ENCODE results near the gene RBFA.
A peak's percentile ranks its signal among the peaks of the same experiment; 100 is the strongest.
"Not testable (repeated sequence)": the region's sequence is repeated elsewhere in the genome, so short reads cannot be mapped to it uniquely, and the experiment has no call there.

Gene RBFA, protein sequence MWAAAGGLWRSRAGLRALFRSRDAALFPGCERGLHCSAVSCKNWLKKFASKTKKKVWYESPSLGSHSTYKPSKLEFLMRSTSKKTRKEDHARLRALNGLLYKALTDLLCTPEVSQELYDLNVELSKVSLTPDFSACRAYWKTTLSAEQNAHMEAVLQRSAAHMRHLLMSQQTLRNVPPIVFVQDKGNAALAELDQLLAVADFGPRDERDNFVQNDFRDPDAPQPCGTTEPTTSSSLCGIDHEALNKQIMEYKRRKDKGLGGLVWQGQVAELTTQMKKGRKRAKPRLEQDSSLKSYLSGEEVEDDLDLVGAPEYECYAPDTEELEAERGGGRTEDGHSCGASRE

DNA sequence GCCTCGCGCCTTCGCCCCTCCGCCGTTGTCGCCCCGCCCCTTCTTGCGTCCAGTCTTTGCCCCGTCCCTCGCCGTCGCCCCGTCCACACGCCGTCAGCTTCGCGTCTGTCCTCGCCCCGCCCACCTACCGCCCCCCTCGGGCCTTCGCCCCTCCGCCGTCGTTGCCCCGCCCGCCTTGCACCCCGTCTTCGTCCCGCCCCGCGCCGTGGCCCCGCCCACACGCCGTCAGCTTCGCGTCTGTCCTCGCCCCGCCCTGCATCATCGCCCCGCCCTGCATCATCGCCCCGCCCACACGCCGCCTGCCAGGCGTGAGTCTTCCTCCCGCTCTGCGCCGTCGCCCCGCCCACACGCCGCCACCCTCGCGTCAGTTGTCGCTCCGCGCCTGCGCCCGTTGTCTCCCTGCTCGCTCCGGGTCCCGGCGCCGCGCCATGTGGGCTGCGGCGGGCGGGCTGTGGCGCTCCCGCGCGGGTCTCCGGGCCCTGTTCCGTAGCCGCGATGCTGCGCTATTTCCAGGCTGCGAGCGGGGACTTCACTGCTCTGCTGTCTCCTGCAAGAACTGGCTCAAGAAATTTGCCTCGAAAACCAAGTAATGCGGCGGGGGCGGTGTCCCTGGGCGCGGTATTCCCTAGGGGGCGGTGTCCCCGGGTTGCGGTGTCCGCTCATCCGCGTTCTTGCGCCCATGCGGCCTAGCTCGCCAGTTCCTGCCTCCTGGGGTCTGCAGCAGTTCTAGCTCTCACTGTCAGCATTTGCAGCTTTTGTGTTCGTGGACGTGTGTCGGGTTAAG, at the start of gene RBFA:
RBFA (plus strand) TSS at position 367 of the 784 bp plus-strand sequence; CDS start at position 429, 62 bp downstream.
- DNase-seq (ENCODE audit: low read depth in 3 of 3) = peak; percentile 99 to 100 (median 100)

DNA sequence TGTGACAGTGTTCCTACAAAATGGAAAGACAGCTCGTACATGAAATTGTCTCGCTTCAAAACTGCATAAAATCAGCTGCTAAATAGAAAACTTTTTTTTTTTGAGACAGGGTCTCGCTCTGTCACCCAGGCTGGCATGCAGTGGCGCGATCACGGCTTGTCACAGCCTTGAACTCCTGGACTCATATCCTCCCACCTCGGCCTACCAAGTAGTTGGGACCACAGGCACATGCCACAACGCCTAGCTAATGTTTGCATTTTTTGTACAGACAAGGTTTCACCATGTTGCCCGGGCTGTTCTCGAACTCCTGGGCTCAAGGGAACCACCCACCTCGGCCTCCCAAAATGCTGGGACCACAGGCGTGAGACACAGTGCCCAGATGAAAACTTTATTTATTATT, 49.1 kb upstream of the RBFA start:
- DNase-seq (ENCODE audit: low read depth in 3 of 3) = no peak

DNA sequence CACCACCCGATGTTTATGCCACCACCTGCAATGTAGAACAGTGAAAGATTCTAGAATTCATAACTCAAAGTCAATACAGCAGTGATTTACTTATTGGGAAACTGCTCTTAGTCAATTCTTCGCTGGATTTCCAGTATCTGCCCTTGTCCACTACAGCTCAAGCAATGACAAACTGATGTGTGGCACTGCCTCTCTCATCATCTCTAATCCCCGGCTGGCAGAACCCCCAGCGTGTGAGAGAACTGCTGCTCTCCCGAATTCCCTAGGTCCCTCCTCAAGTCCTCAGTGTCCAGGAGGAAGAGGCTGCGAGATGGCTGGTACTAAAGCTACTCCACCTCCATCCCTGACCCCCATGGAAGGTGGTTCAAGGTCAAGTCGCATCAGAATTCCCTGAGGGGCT, 47.5 kb upstream of the RBFA start:
- DNase-seq (ENCODE audit: low read depth in 3 of 3) = no peak

DNA sequence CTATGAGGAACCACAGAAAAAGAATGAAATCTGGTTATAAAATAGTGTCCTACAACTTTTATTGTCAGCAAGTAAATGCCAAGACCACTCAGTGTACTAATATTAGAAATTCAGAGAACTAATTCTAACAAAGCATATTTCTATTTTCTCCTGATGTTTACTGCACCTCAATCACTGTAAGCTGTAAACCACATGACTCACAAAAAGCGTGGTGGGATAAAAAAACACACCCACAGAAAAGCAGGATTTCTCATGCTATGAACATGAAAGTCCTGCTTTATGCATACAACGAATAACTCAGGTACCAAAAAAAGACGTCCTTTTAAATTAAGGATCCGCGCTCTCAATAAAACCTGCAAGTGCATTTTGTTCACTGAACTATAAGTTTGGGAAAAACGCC, 46.7 kb upstream of the RBFA start:
- DNase-seq (ENCODE audit: low read depth in 3 of 3) = no peak

DNA sequence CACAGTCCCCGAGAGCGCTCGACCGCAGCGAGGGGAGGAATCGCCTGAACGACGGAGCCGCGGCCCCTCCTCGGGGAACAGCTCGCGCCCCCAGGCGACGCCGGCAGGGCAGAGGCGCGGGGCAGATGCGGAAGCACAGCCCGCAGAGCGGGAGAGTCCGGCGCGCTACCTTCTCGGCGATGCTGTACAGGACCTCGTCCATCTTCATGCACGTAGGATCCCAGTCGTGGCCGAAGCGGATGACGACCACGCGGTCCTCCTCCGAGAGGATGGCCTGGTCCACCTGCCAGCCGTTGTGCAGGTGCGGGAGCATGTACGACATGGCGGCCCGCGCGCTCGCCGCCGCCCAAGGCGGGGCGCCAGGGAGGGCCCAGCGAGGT, 46.2 kb upstream of the RBFA start:
- DNase-seq (ENCODE audit: low read depth in 3 of 3) = peak; percentile 24 to 49 (median 36)

DNA sequence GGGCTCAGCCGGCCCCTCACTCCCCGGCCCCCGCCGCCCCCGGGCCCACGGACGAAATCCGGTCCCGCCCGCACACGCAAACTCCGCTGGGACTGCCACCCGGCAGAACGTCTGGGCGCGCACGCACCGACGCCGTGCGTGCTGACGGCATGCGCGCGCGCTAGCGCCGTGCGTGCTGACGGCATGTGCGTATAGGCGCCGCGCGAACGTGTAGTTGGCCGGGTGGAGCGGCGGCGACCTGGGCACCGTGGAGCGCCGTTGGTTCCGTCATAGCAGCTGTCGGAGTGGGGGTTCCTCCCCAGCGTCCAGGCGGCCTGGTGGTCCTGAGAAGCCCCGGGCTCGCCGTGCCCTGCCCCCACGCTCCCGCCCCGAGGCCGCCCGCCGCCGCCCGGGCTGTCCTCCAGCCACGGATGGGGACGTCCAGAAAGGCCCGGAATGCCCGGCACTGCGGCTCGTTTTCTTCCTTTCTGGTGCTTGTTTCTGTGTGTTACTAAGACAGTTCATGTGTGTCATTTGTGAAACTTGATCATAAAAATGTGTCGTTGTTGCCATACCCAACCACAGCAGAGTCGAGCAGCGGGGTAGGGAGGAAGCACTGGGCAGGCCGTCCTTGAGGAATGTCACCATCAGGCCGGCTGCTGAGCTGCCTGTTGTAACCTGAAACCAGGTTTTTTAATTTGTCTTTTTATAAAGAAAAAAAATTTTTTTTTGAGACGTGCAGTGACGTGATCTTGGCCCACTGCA, 45.6 kb upstream of the RBFA start, which contains the start of gene TXNL4A:
TXNL4A (minus strand) TSS at position 113 of the 744 bp plus-strand sequence. CDS start 171 bp downstream, outside the sequence.
- DNase-seq (ENCODE audit: low read depth in 3 of 3) = peak; percentile 70 to 73 (median 72)

DNA sequence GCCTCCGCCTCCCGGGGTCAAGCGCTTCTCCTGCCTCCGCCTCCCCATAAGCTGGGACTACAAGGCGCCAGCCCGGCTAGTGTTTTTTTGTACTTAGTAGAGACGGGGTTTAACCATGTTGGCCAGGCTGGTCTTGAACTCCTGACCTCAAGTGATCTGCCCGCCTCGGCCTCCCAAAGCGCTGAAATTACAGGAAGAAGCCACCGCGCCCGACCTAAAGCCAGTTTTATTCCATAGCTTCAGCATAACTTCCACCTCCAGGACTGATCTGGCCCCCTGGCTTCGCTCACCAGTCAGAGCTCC, 45.1 kb upstream of the RBFA start:
- no peak for DNase-seq (ENCODE audit: low read depth in 3 of 3)

DNA sequence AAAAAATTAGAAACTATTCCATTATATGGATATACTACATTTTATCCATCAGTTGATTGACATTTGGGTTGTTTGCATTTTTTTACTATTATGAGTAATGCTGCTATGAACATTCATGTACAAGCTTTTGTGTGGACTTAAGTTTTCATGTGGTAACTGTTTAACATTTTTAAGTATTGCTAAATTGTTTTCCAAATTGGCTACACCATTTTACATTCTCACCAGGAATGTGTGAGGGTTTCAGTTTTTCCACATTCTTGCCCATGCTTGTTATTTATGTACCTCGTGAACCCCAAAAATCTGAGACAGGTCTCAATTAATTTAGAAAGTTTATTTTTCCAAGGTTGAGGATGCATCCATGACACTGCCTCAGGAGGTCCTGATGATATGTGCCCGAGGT, 42.7 kb upstream of the RBFA start:
- no peak for DNase-seq (ENCODE audit: low read depth in 3 of 3)

DNA sequence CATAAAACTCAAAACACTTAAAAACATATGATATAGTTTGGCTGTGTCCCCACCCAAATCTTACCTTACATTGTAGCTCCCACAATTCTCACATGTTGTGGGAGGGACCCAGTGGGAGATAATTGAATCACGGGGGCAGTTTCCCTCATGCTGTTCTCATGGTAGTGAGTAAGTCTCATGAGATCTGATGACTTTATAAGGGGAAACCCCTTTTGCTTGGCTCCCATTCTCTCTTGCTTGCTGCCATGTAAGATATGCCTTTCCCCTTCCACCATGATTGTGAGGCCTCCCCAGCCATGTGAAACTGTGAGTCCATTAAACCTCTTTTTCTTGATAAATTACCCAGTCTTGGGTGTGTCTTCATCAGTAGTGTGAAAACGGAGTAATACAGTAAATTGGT, 34.5 kb upstream of the RBFA start:
- not testable (repeated sequence) for DNase-seq (ENCODE audit: low read depth in 3 of 3)

DNA sequence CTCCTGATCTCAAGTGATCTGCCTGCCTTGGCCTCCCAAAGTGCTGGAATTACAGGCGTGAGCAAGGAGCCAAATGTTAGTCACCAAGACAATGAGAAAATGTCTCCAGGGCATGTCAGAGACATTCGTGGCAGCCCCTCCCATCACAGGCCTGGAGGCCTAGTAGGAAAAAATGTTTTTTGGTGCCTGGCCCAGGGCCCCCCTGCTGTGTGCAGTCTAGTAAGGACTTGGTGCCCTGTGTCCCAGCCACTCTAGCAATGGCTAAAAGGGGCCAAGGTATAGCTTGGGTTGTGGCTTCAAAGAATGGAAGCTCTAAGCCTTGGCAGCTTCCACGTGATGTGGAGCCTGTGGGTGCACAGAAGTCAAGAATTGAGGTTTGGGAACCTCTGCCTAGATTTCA, 33.4 kb upstream of the RBFA start:
- no peak for DNase-seq (ENCODE audit: low read depth in 3 of 3)

DNA sequence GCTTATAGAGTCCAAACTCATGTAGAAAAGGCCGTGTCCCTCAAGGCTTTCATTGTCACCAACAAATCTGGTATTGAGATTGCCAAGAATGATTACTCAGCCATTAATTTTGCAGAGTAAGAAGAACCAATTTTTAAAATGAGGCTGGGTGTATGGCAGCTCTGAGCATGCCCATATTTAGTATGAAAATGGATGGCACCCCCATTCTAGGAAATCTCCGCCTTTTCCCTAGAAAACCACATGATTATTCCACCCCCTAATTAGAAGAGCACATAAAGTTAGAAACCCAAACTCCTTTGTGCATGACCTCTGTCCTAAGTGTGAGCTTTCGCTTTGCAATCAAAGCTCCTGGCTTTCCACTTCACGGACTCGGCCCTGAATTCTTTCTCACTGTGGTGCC, 31.8 kb upstream of the RBFA start:
- DNase-seq (ENCODE audit: low read depth in 3 of 3) = no peak

DNA sequence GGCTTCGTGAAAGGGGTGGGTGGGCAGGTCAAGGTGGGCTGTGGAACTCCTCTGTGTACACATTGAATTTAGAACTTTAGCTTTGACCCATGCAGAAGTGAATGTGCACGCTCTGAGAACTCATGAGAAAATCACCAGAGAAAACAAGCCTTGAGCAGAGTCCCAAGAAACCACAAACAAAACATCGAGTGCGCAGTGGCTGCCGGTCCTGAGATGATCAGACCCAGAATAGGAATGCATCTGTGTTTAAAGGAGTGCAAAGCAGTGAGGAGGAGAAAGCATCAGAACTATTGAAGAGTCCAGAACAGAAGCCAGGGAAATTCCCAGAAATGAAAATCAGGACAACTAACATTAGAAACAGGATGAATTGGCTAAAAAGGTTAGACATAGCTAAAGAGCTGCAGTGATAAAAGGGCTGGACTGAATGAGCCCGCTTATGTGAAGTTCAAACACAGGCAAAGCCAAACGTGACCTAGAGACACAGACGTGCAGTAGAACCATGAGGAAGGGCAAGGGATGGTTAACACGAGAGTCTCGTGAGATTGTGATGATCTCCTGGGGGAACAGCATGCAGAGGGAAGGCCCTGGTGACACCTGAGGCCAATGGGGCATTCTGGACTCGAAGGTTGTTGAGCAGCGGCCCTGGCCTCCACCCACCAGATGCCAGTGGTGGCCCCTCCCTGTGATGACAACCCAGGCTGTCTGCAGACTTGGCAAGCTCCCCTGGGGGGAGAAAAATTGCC, 29.5 kb upstream of the RBFA start:
- DNase-seq (ENCODE audit: low read depth in 3 of 3) = no peak

DNA sequence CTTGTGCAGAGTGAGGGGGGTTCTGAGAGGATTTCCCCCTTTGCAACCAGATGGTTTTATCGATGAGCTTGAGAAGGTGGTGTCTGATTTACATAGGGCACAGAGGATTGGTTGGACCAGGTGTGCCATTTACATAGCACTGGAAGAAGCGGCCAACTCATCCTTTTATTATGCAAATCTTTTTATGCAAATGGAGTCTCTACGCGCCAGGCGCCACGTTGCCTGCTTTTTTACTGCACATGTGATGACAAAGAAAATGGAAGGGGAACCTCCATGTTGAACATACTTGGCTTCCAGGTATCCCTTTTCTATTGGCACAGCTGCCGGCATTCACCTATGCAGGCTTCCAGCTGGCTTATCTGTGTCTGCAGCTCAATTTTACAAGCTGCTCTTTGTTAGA, 27.5 kb upstream of the RBFA start:
- no peak for DNase-seq (ENCODE audit: low read depth in 3 of 3)

DNA sequence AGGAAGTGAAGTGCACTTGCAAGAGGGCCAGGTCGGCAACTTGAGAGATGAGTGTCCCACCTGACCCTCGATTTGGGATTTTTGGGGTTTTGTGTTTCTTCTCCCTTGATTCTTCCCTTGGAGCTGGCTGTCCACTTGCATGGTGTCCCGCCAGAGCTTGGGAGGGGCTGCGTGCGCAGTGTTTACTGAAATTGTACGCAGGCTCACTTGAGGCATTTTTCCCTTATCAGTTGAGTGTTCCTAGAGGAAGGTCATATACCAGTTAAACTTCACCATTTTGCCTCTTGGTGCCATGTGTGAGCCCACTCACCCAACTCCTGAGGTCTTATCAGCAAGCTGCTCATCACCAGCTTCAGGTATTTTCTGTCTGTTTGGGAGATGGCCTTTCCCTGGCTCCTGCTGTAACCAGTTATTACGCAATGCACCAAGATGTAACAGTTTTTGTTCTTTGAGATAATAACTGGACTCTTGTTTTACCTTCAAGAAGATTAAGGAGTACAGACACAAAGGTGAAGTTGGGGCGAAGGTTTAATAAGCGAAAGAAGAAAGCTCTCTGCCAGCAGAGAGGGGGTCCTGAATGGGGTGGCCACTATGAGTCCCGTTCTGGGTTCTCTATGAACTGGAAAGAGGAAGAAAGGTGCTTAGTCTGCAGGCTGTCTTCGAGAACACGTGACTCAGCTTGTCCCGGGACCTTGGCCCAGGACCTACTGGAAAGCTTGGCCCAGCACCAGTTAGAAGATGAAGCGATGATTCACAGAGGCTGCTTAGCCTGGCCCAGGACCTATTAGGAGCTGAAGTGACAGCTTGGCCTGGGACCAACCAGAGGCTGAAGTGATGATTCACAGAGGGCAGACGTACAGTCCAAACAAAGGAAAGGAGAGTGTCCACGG, 24.3 kb upstream of the RBFA start:
- DNase-seq (ENCODE audit: low read depth in 3 of 3) = no peak

DNA sequence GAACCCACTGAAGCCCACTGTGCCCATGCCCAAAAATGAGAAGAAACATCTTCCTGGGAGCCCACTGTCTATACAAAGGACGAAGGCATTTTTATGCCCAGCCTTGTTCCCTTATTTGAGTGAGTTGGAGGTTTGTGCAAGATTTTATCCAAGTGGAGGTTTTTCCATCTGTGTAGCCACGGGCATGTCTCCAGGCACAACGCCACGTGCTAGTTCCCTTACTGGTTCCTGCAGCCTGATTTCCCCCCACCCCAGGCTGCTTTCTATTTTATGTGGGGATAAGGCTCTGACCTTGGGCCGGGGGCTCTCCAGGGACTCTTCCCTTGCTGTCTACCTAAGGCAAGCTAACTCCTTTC, 23.7 kb upstream of the RBFA start:
- DNase-seq (ENCODE audit: low read depth in 3 of 3) = no peak

DNA sequence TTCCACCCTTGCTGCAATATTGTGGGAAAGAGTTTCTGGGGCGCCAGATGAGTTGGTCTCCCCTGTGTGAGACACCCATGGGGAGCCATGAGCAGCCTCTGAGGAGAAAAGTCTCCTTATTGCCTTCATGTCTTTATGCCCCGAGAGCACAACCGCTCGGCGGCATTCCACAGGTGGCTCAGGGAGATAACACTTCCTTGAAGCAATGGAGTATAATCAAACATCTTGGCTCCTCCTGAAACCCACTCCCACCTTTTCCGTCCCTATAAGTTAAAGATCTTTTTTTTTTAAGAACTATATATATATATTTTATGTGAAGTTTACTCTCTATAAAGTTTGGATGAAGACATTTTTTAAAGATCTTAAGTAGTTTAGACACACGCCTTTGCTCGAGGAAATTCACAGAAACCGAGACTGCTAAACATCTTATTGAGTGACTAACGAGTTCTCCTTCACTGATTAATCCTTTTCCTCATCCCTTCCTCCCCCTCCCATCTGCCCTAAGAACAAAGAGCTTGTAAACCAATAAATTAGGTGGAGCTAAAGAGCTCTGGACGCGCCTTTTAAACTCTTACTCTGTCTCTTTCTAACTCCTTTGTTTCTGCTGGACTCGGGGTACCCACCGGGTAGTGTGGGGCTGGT, 22.6 kb upstream of the RBFA start:
- DNase-seq (ENCODE audit: low read depth in 3 of 3) = not testable (repeated sequence)

DNA sequence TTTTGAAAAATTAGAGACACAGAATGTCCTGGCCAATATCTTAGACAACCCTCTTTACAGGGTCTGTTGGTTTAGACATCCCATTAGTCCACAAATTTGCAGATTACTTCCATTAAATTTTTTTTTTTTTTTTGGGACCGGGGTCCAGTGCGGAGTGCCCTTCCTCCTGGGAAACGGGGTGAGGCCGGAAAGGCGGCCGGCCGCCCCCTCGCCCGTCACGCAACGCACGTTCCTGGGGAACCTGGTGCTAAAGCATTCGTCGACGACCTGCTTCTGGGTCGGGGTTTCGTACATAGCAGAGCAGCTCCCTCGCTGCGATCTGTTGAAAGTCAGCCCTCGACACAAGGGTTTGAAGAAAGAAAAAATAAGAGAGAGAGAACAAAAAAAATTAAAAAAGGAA, 21.5 kb upstream of the RBFA start:
- no peak for DNase-seq (ENCODE audit: low read depth in 3 of 3)

DNA sequence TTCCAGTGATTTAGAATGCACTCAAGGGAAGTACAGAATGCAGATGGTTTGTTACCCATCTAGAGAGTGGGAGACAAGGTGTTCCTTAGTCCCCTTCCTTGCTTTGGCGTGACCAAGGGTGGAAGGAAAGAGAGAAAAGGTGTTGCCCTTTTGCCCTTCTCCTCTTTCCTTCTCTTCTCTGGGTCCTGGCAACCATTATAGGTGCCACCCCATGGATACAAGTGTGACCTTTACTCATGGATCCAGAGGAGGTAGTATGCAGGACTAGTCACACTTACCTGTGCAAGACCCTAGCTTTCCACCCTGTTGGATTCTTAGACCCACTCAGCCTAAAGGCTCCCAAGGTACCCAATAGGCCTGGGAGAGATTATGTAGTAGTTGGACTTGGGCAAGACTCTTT, 11.6 kb upstream of the RBFA start:
- DNase-seq (ENCODE audit: low read depth in 3 of 3) = no peak

DNA sequence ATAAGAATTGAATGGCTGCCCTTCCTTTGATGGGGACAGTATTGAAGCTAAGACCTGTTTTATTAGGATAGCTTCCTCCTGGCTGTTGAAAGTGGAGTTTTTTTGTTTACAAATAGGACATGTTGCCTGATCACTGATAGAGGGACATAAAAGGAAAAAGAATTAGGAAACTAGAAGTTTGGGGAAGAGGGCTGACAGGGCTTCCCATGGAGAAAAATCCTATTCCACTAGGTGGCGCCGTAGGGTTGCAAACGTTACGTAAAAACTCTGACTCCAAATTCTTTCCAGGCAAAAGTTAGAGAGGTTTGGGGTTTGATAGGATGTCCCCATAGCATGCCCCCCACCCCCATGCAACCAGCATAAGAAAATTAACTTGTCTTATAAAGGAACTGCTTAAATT, 11.1 kb upstream of the RBFA start:
- no peak for DNase-seq (ENCODE audit: low read depth in 3 of 3)

DNA sequence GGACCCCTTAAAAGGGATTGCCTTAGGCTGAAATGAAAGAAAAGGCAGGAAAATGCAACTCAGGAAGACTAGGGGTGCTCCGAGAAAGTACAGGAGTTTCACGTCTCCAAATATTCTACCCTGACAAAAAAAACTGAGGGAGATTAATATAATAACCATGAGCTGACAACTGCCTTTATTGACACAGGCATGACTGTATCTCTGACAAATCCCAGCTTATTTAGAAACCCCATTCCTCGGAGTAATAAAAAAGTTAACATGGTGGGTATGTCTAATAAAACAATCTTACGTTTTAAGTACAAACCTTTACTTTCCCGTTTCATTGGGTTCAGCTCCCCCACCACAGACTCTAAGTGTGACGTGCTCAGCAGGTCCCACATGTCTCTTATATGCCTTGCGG, 7.9 kb upstream of the RBFA start:
- no peak for DNase-seq (ENCODE audit: low read depth in 3 of 3)

DNA sequence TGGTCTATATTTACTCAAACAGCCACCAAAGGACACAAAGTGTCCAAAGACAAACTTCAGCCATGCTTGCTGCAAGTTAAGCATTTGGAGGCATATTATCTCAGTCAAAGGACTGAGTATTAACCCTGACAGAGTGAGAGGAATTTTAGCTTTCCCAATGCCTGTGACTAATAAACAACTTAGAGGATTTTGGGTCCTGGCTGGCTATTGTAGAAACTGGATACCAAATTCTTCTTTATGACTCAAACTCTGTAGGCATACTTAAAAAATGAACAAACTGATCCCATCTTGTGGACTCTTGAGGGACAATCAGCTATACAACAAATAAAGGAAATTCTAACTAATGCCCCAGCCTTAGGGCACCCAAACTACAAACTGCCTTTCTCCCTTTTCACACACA, 6.5 kb upstream of the RBFA start:
- DNase-seq (ENCODE audit: low read depth in 3 of 3) = not testable (repeated sequence)
